RWPE2 (cell line): ENCODE data around the gene SLC44A5.

Experiments
- ATAC-seq: fragments of 200-7000 bp; cut with Tn5 transposase; 3 replicates; pipeline ENCODE4 v1.9.1; 2021; ENCODE audit warnings: low read depth
- DNase-seq: peaks from one replicate; pipeline ENCODE4 v3.0.0-alpha.2; 2020; ENCODE audit warnings: low spot score
- H3K27ac ChIP-seq: fragments of 450-650 bp; 2 replicates; pipeline ENCODE4 v1.5.1; 2017; ENCODE audit warnings: mild to moderate bottlenecking; ENCODE audit not compliant: poor library complexity, severe bottlenecking
- H3K27me3 ChIP-seq: fragments of 250-450 bp; sonication (Bioruptor Pico); 2 replicates; pipeline ENCODE4 v1.5.1; 2021; ENCODE audit warnings: mild to moderate bottlenecking, moderate library complexity; ENCODE audit not compliant: insufficient read depth, poor library complexity, severe bottlenecking
- H3K36me3 ChIP-seq: fragments of 250-450 bp; sonication (Bioruptor Pico); 2 replicates; pipeline ENCODE4 v1.5.1; 2020; ENCODE audit warnings: low read depth, mild to moderate bottlenecking, moderate library complexity
- H3K4me1 ChIP-seq: fragments of 250-450 bp; sonication (Bioruptor Pico); 2 replicates; pipeline ENCODE4 v1.5.1; 2021; ENCODE audit warnings: mild to moderate bottlenecking, moderate library complexity; ENCODE audit not compliant: insufficient read depth, poor library complexity, severe bottlenecking
- H3K4me3 ChIP-seq: fragments of 250-450 bp; sonication (Bioruptor Pico); 2 replicates; pipeline ENCODE4 v1.5.1; 2021; ENCODE audit warnings: mild to moderate bottlenecking, moderate library complexity; ENCODE audit not compliant: severe bottlenecking
- H3K9me3 ChIP-seq: fragments of 250-450 bp; sonication (Bioruptor Pico); 2 replicates; pipeline ENCODE4 v1.5.1; 2021; ENCODE audit warnings: mild to moderate bottlenecking, moderate library complexity; ENCODE audit not compliant: severe bottlenecking
- TF ChIP-seq, protein P1 (sequence below): fragments of 450-650 bp; IDR thresholded peaks from one replicate; pipeline ENCODE4 v1.5.1; 2017; ENCODE audit warnings: mild to moderate bottlenecking, moderate library complexity; ENCODE audit not compliant: poor library complexity, severe bottlenecking

The SLC44A5 gene

DNA sequence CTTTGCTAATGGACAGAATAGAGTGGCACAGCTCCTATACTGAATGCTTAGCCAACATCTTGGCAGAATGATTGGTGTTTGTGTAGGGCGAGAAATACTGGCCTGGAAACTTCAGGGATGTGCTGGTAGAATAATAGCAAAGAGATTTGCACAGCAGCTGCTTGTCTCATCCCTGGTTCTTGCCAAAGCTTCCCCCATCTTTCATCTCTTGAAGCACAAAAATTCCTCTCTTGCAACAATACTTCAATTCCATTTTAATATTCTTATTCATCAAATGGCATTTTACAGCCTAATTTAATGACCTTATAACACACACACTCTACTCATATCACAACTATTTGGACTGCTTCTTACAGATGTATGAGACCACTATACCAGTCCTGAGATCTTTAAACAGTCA is 439.0 kb downstream of the SLC44A5 start:
- Histone ChIP-seq H3K27ac (no peak overlapping the region), H3K4me3 (no peak overlapping the region), H3K27me3 (no peaks in the 10 kb centered on the region), H3K9me3 (no peaks in the 10 kb centered on the region), H3K4me1 (no peaks in the 10 kb centered on the region), H3K36me3 (no peaks in the 10 kb centered on the region)
- TF ChIP-seq, protein P1, sequence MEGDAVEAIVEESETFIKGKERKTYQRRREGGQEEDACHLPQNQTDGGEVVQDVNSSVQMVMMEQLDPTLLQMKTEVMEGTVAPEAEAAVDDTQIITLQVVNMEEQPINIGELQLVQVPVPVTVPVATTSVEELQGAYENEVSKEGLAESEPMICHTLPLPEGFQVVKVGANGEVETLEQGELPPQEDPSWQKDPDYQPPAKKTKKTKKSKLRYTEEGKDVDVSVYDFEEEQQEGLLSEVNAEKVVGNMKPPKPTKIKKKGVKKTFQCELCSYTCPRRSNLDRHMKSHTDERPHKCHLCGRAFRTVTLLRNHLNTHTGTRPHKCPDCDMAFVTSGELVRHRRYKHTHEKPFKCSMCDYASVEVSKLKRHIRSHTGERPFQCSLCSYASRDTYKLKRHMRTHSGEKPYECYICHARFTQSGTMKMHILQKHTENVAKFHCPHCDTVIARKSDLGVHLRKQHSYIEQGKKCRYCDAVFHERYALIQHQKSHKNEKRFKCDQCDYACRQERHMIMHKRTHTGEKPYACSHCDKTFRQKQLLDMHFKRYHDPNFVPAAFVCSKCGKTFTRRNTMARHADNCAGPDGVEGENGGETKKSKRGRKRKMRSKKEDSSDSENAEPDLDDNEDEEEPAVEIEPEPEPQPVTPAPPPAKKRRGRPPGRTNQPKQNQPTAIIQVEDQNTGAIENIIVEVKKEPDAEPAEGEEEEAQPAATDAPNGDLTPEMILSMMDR, result no peak
- DNase-seq (no peak), ATAC-seq (no peak)

DNA sequence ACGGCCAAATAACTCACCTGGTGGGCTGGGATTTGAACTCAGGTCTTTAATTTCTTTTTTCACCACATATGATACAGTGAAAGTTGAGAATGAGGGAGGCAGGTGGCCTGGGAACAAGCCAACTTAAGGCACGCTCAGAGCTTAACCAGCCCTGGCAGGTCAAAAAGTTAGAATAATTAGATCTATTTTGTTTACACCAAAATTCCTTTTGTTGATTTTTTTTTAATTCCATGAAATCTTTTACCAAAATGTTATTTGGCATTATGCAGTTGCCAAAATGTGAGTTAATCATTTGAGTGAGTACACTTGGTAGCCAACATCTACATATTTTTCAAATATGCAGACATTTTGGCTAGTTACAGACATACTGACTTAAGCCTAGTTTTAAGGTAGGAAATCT is 439.9 kb downstream of the SLC44A5 start:
- TF ChIP-seq, protein P1, result no peak
- no peaks in the 10 kb centered on the region for H3K4me1 ChIP-seq
- no peaks in the 10 kb centered on the region for H3K36me3 ChIP-seq
- ATAC-seq (no peak), DNase-seq (no peak)
- no peak overlapping the region for H3K4me3 ChIP-seq
- H3K27ac ChIP-seq, result no peak overlapping the region
- H3K9me3 ChIP-seq, result no peaks in the 10 kb centered on the region
- H3K27me3 ChIP-seq, result no peaks in the 10 kb centered on the region

DNA sequence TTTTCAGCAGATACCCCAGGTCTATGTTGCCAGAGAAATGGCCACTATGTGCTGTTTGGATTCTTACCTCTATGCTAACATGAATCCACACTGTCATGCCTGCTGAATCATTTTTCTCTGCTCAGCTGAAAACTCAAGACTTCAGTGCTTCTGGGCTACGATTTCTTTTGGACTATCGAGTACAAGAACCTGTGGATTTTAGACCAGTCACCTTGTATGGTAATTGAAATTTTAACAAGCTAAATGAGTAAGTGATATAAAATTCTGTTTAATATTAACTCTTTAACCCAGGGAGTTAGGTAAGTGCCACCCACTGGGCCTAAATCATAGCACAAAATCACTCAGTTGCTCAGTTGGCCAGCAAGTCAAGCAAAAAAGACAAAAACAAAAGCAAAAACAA is 440.9 kb downstream of the SLC44A5 start:
- DNase-seq, result no peak

DNA sequence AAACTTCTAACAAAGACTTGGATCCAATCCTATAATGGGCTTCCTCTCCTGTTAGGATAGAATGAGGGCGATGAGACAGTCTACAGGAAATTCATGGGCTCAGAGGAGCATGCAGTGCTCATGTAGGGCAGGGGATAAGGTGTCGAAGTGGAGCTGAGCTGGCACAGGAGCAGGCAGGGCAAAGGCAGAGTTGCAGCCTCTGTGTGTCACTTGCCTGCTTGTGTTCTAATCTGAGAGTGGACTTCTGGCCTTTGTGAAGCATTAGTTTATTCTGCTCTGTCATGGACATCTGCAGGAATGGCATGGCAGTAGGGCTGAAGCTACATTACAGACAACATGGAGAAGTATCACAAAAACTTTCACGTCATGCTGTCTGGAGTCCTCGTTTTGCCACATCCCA is 444.1 kb downstream of the SLC44A5 start:
- TF ChIP-seq, protein P1, result no peak
- no peak for DNase-seq

More for the DNA sequence above, 440.9 kb downstream of the SLC44A5 start:
- Histone ChIP-seq H3K36me3 (no peaks in the 10 kb centered on the region), H3K4me1 (no peaks in the 10 kb centered on the region), H3K4me3 (no peak overlapping the region), H3K27ac (no peak overlapping the region), H3K9me3 (no peaks in the 10 kb centered on the region), H3K27me3 (no peaks in the 10 kb centered on the region)
- ATAC-seq, result no peak
- TF ChIP-seq, protein P1, result no peak

DNA sequence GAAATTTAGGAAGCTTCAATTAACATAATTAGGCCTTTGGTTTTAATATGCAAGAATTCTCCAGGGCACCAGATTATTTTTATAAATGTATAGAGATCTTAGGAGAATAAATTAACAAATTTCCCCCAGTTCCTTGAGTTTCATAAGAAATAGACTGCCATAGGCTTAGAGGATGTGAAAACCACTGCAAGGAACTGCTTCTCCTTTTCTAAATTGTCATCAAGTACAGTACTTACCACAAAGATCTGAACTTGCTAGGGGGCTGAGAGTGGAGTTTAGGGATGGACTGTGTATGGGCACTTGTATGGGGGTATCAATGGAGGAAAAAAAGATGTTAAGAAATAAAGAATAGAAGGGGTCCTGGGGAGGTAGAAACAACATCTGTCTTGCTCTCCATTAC is 445.6 kb downstream of the SLC44A5 start:
- DNase-seq, result no peak
- H3K27me3 ChIP-seq, result peaks cover 11% of the 10 kb centered on the region
- H3K27ac ChIP-seq, result no peak overlapping the region
- no peak overlapping the region for H3K4me3 ChIP-seq
- H3K36me3 ChIP-seq, result no peaks in the 10 kb centered on the region
- H3K9me3 ChIP-seq, result no peaks in the 10 kb centered on the region
- TF ChIP-seq, protein P1, result no peak
- ATAC-seq, result no peak
- no peaks in the 10 kb centered on the region for H3K4me1 ChIP-seq

More for the DNA sequence above, 444.1 kb downstream of the SLC44A5 start:
- H3K27me3 ChIP-seq, result peaks cover 5% of the 10 kb centered on the region
- no peaks in the 10 kb centered on the region for H3K4me1 ChIP-seq
- H3K4me3 ChIP-seq, result no peak overlapping the region
- no peaks in the 10 kb centered on the region for H3K36me3 ChIP-seq
- no peak for ATAC-seq
- H3K27ac ChIP-seq, result no peak overlapping the region
- H3K9me3 ChIP-seq, result no peaks in the 10 kb centered on the region
